Spleen (tissue), 7 donors: Measurements from ENCODE around the gene NIPAL3.

ENCODE experiments used
- CTCF ChIP-seq, 11 experiments: fragments of 200-600 bp in 7 of 11; fragments of 450-650 bp in 4 of 11; sonication (generic) in 4 of 11; IDR thresholded peaks in 8 of 11; conservative IDR thresholded peaks in 3 of 11; 1 replicate in 7 of 11; 2 replicates in 4 of 11; pipeline versions ENCODE4 v1.4.0 to v1.8.0; 2016 to 2021; ENCODE audit warnings: antibody characterized with exemption in 11 of 11, inconsistent platforms in 4 of 11, mild to moderate bottlenecking in 1 of 11
- POLR2A ChIP-seq, 3 donors: fragments of 450-650 bp; IDR thresholded peaks; one replicate each; pipeline ENCODE4 v1.5.1; 2017; ENCODE audit warnings: antibody characterized with exemption in 3 of 3, mild to moderate bottlenecking in 1 of 3
- POLR2AphosphoS5 ChIP-seq, 3 donors: sonication (generic); formaldehyde crosslinking; IDR thresholded peaks; one replicate each; pipeline ENCODE4 v1.5.1; 2017; ENCODE audit warnings: antibody characterized with exemption in 3 of 3
- donor health status: DM: no; HTN: no; CAD: no; lungs with moderate emphysema.
- donor health status: DM: no; HTN: no; CAD: no.
- donor health status: DM: no; HTN: no; CAD: no.

GRCh38 chr1:24388331-24388885, 27.2 kb upstream of the NIPAL3 start:
- no peak for TF ChIP-seq CTCF (IDR thresholded peaks at IDR 0.05 in 8 of 11, conservative IDR thresholded peaks at IDR 0.05 in 3 of 11)
- TF ChIP-seq POLR2A (IDR thresholded peaks at IDR 0.05): no peak
- no peak for TF ChIP-seq POLR2AphosphoS5 (IDR thresholded peaks at IDR 0.05)
